GM19035 (cell line): Measurements from ENCODE around the gene GADD45A.

Source experiments
- ATAC-seq: cut with Tn5 transposase; IDR thresholded peaks from one replicate; pipeline ENCODE4 v1.9.1; 2021; ENCODE audit not compliant: unreplicated experiment

Gene GADD45A

DNA sequence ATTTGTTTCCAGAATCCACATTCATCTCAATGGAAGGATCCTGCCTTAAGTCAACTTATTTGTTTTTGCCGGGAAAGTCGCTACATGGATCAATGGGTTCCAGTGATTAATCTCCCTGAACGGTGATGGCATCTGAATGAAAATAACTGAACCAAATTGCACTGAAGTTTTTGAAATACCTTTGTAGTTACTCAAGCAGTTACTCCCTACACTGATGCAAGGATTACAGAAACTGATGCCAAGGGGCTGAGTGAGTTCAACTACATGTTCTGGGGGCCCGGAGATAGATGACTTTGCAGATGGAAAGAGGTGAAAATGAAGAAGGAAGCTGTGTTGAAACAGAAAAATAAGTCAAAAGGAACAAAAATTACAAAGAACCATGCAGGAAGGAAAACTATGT lies 2.6 kb downstream of the GADD45A start:
- no peak for ATAC-seq

GRCh38 chr1:67688526-67689219 lies 3.7 kb downstream of the GADD45A start:
- ATAC-seq = no peak

- ATAC-seq = no peak
Measured at GRCh38 chr1:67689267-67690017, 4.4 kb downstream of the GADD45A start.

DNA sequence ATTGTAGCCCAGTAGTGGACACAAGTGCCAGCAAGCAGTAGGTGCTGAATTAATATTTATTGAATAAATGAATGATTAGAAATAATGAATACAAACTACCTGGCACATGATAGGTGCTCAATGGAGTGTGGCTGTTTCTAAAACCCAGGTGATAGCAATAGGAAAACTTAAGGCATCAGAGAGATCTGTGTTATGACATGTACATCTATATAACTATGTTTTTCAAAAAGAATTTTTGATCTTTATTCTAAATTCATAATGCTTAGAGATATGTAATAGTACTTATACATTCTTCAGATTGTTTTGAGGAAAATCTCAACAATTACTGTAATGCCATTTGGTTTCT lies 5.0 kb downstream of the GADD45A start:
- no peak for ATAC-seq

DNA sequence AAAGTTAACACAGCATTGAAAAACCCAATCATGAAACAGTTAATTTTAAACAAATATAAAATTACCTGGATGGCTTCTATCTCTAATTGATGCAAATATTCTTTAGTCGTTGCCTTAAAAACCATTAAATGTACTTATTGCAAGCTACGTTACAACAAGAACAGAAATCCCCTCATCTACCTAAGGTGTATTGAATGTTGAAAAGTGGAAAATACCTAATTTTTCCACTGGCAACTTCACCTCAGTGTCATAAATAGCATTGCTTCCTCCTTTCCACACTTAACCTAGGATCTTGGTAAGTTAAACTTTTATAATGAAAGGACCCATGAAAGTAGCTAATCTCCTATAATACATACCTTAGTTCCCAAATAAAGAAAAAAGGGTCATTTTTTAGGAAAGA lies 5.4 kb downstream of the GADD45A start:
- ATAC-seq = no peak

DNA sequence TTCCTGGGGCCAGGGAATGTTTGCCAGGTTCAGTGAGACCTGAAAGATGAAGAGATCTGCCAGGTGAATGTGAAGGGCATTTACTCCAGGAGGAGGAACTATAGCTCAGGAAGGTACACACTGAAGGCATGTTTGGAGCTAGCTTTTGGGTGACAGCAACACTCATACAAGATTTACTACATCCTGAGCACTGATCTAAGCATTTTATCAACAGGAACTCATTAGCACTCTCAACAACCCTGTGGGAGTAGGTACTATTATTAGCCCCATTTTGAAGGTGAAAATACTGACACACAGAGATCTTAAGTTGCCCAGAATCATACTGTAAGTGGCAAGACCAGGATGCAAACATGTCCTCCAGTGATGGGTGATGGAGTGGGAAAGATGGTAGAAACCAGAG lies 6.7 kb downstream of the GADD45A start:
- no peak for ATAC-seq

- ATAC-seq = no peak
Measured at GRCh38 chr1:67695963-67696362, 11.0 kb downstream of the GADD45A start.

DNA sequence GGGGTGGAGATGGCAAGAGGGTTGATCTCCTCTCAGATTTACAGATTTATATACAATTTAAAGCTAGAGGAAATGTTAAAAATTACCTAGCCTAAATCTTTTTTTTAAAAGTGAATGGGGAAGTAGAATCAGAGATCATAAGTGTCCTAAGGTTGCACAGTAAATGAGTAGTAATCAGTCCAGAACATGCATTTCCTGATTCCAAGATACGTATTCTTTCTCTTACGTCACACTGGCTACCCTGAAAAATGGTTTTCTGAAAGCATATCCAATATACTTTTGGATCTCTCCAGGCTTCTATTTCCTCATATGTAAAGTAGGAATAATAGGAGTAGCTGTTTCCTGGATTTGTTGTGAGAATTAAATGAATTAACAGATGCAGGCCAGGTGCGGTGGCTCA lies 11.7 kb downstream of the GADD45A start:
- no peak for ATAC-seq

DNA sequence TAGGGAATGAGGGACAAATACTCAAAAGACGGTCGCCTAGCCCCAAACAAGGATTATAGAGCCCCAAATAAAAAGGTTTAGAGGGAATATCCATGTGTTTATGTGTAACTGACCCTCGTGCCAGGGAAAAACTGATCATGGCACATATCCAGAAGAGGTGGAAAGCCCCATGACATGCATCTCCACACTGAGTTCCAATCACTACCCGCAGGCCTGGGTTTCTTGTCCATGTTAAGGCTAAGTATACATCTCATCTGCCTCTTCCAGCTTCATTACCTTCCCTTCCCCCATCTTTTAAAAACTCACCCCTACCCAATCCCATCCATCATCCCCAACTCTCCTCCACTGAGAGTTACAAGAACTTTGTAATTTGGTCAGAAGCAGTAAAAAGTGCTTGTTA lies 15.2 kb downstream of the GADD45A start:
- no peak for ATAC-seq

DNA sequence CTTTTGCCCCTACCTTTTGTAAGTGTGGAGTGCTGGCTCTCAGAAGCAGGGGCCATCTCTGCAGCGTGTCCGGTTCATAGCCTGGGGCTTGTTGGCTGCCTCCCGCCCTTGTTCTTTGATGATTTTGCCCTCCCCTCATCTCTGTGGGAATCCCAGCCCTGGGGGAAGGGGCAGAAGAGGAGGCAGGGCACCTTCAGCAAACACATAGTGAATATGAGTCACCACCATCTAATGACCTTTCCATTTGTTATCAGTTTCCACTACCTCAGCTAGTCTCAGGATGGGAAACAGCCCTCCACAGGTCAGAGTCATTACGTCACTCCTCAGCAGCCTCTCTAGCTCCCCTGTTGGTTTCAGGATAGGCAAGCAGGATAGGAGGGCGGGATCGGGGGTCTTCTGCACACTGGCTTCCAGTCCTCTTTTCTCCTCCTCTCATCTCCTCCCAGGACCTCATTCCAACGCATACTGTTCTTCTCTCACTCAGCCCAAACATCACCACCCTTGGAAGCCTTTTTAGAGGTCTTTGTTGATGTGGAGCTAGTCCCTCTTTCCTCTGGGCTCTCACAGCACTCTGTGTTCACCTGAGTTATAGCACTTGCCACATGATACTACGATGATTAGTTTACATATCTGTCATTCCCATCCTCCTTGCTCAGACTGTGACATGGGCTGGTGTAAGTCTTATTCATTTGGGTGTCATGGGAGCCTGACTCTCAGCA lies 15.8 kb downstream of the GADD45A start:
- no peak for ATAC-seq

GRCh38 chr1:67701876-67702275 lies 16.9 kb downstream of the GADD45A start:
- ATAC-seq = no peak

DNA sequence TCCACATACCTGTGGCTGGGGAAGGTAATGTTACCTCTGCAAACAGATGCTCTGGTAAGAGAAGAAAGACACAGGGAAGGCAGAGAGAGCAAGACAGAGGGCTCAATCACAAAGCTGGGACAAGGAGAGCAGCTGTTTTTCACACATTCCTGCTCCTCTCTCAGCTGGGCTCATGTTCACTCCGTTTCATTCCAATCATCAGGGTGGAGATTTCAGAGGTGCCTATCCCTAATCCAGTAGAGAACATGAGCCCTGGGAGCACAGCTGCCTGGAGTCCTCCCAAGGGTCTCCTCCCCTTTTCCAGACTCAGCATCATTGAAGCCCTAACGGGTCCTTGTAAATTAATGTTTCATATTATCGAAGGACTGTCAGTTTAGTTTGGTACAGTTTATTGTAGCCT lies 19.4 kb downstream of the GADD45A start:
- ATAC-seq = no peak

GRCh38 chr1:67705735-67706453 lies 20.9 kb downstream of the GADD45A start:
- no peak for ATAC-seq

DNA sequence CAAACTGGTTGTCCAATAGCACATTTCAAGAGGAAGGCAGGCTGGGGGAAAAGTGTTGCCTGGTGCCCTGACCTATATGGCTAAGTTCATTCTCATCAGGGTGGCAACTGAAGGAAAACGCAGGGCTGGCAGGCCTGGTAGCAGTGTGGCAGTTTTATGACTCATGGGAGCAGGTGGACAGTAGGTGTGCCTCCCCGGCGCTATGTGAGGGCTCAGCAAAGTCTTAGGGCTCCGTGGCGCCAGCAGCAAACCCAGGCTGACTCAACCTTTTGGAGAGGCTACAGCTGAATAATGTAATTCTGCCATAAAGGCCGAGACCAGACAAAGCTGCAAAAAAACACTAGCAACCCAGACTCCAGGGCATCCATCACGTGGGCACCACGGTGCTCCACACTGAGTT lies 23.6 kb downstream of the GADD45A start:
- ATAC-seq = no peak

GRCh38 chr1:67710417-67710816 lies 25.4 kb downstream of the GADD45A start:
- no peak for ATAC-seq

- no peak for ATAC-seq
Measured at GRCh38 chr1:67711158-67711854, 26.3 kb downstream of the GADD45A start.

DNA sequence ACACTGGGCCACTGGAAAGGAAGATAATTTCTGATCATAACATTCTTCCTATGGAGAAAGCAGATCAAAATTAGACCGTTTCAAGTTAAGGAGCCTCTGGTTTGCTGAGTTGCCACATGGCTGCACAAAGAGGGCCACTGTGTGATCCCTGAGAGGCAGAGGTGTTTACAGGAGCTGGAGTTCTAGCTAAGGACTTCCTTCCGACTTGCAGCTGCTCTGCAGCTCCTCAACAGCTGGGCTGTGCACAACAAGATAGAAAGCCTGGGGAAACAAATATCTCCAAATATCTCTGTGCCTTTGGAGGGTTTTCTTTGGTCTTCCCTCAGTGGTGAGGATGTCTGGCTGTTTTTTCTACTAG lies 26.8 kb downstream of the GADD45A start:
- ATAC-seq = no peak

DNA sequence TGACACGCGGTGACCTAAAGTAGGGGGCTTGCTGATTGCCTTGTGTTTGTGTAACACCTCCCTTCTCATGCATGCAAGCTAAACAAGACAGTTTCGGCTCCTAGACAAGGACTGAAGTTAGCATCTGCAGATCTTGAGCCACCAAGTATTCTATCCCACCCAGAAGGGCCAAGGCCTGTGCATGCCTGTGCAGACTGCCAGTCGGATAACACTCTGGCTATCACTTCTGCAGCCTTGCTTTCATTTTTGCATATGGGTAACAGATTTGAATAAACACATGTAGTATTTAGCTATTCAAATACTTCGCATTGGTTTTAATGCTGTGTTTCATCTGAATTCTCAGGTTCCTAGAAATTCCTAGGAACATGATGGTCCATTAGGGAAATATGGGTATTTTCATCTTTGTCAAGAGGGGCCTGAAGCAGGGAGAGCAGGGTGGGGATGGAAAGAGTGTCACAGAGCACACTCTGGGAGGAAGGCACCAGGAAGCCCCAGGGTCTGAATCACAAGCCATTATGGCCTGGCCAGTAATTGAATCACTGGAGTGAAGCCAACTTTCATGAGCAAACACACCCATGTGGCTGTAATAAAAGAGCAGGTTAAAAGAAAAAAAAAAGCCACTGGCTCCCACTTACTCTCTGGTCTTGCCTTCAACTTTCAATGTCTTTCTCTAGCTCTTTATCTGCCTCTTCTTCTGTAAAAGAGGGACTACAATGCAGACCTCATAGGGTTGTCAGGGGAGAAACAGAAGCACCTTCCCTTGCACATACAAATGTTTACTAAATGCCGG lies 28.3 kb downstream of the GADD45A start:
- ATAC-seq = no peak

GRCh38 chr1:67715819-67716218 lies 30.8 kb downstream of the GADD45A start:
- ATAC-seq = no peak

DNA sequence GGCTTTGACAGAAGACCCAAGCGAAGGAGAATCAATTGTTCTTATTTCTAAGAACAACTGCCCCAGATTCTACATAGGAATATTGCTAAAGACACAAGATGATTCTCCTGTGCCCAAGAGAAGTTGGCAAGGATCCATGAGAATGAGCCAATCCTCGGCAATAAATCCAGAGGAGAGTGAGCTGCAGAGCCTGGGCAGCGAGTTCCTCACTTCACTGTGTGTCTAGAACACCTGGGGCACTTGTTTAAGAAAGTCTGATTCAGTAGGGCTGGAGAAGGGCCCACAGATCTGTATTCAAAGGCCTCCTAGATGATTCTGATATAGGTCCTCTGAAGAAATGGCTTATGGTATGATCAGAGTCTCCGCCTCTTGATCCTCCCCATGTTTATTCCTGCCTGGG lies 31.8 kb downstream of the GADD45A start:
- no peak for ATAC-seq
